HG03378 (cell line): ENCODE measurements around the gene SYCE1.

Experiments used
- ATAC-seq: cut with Tn5 transposase; IDR thresholded peaks from one replicate; pipeline ENCODE4 v1.9.1; 2021; ENCODE audit warnings: mild to moderate bottlenecking, moderate library complexity; ENCODE audit not compliant: unreplicated experiment

The SYCE1 gene

DNA sequence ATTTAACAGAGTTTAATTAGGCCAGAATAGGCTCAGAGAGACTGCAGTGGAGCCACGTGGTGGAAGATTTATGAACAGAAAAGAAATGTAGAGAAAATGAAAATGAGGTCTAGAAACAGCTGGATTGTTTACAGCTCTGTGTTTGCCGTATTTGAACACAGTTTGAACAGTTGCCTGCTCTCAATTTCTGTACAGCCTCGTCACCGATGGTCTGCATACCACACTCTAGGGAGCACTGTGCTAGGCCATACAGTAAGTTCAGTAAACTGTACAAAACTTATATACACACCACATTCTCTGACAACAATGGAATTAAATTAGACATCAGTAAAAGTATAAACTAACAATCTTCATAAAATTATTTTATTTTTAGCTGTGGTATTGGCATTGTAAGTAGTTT, 49.3 kb downstream of the SYCE1 start:
- no peak for ATAC-seq

DNA sequence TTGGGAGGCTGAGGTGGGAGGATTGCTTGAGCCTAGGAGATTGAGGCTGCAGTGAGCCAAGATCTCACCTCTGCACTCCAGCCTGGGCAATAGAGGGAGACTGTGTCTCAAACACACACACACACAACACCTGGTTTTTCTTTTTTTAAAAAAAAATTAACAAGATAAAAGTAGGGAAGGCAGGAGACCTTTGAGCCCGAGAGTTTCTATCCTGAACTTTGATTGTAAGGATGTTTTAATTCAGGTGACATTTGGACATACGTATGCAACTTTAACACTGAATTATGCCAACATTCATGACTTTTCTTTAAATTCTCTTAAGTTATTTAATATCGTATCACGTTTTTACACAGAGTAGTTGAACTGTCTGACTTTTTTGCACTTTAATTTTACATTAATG, 49.9 kb downstream of the SYCE1 start:
- no peak for ATAC-seq

DNA sequence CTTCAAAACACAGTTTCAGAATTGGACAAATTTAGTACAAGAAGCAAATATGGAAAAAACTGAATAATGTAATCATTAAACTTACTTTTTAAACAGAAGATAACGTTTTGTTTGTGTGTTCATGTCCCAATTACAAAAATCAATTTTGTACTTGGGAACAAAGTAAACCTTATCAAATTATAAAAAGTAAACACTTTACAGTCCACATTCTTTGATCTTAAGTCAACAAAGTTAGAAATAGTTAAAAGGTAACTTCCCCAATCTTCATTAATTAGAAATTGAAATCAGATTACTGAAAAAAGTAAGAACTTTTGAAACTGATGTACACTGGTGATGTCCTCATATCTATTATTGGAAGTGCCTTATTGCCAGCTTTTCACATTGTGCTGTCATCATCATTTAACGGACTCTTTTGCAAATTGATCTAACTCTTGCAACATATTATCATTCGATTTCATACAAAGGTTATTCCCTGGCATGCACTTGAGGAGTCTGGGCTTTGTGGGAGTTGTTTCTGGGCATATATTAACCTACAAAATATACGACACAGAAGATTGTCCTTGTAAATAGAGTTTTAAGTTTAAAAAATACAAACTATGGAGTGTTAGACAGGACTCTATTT, 53.4 kb downstream of the SYCE1 start:
- ATAC-seq = no peak

DNA sequence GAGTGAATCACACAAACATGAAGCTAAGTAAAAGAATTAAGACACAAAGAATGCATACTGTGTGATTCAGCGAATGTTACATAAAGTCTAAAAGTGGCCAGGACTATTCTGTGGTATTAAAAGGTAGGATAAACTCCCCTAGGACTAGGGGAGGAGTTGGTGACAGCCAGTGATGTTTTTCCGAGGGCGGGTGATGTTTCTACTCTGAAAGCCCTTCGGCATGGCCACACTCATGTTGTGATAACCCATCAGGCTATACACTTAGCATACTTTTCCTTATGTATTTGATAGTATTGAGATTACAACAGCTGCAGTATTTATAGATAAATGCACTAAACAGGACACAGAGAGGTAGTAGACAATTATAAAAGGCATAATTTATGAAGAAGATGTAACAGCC, 54.0 kb downstream of the SYCE1 start:
- no peak for ATAC-seq

DNA sequence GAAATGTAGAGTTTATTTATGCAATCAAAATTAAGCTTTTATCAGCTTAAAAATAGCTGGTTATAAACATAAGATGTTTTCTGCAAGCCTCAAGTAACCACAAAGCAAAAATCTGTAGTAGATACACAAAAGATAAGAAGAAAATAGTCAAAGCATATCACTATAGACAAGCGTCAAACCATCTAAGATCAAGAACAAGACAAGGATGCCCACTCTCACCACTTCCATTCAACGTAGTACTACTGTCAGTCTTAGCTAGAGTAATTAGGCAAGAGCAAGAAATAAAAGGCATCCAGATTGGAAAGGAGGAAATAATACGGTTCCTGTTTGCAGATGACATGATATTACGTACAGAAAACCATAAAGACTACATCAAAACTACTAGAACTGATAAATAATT, 55.7 kb downstream of the SYCE1 start:
- ATAC-seq = no peak
